Measurements from ENCODE around the gene FANCG. TPM values are rescaled to one million over a fixed set of nuclear protein-coding genes. Genes with fewer than 3 reads are reported as not detected.
A peak's percentile ranks its signal among the peaks of the same experiment; 100 is the strongest.

Gene FANCG
- total and polyA plus RNA-seq, 4 donors: 3.6 to 17.8 (median 12.5) TPM

DNA sequence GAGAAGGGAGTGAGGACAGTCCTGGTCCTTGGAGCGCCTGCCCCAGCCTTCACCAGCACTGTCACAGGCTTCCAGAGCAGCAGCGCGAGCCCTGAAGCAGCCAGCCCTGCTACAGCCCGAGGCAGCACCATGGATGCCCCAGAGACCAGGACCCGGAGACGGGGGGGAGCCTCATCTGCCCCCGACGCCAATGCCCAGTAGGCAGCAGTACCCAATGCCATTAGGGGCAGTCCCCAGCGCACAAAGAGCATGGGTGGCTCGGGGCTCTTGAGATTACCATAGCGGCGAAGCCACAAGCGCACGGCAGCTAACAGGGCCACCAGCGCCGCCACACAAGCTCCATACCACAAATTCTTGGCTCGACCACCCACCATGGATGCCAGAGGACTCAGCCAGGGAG lies 11.8 kb upstream of the FANCG start:
- Histone ChIP-seq H3K27ac (ENCODE audit: low read depth in 1 of 2, low read length in 2 of 2) (no peak overlapping the region), H3K9me3 (ENCODE audit: control insufficient read depth, low read length) (no peaks in the 10 kb centered on the region), H3K27me3 (ENCODE audit: control insufficient read depth in 1 of 2, insufficient read depth in 2 of 2, low read length in 1 of 2) (no peaks in the 10 kb centered on the region), H3K36me3 (ENCODE audit: control insufficient read depth in 1 of 2, insufficient read depth in 2 of 2, low read length in 1 of 2) (peaks cover 0 to 6% of the 10 kb centered on the region in 2 donors), H3K4me1 (ENCODE audit: control insufficient read depth in 1 of 2, insufficient read depth in 2 of 2, low read length in 2 of 2) (no peaks in the 10 kb centered on the region), H3K4me3 (ENCODE audit: low read length in 2 of 2) (no peak overlapping the region)
- ATAC-seq (ENCODE audit: low FRiP score) (no peak), DNase-seq (no peak)
- intact Hi-C loops (cut with DNase I): loop anchor here in 1 of 2 donors (10.0 kb wide), 1 partner anchor 197 kb away; a partner anchor contains a TSS
- 88 to 92% methylated on average over 17 of the region's 17 CpGs for WGBS, 2 donors

DNA sequence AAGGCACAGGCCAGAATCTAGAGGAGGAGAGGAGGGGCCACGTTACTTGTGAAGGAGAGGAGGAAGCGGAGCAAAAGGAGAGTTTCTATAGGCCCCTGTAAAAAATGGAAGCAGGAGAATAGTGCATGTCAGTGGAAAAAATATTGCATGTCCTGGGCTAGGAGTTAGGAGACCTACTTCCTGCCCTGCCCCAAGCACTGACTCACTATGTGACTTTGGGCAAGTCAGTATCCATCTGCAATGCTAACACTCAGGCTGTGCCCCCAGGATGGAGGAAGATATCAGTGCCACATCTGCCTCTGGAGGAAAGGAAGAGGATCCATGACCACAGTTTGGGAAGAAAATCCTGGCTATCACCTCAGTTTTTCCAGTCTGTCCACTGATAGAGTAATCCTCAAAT lies 9.7 kb upstream of the FANCG start:
- no peaks in the 10 kb centered on the region for H3K9me3 ChIP-seq (ENCODE audit: control insufficient read depth, low read length)
- no peak overlapping the region for H3K4me3 ChIP-seq (ENCODE audit: low read length in 2 of 2)
- H3K27ac ChIP-seq (ENCODE audit: low read depth in 1 of 2, low read length in 2 of 2): no peak overlapping the region
- ATAC-seq (ENCODE audit: low FRiP score): no peak
- intact Hi-C loops (cut with DNase I): no loop called here
- H3K27me3 ChIP-seq (ENCODE audit: control insufficient read depth in 1 of 2, insufficient read depth in 2 of 2, low read length in 1 of 2): no peaks in the 10 kb centered on the region
- no peaks in the 10 kb centered on the region for H3K4me1 ChIP-seq (ENCODE audit: control insufficient read depth in 1 of 2, insufficient read depth in 2 of 2, low read length in 2 of 2)
- WGBS, 2 donors: 94 to 95% methylated on average over 2 of the region's 2 CpGs
- DNase-seq: no peak
- peaks cover 0 to 6% of the 10 kb centered on the region in 2 donors for H3K36me3 ChIP-seq (ENCODE audit: control insufficient read depth in 1 of 2, insufficient read depth in 2 of 2, low read length in 1 of 2)

DNA sequence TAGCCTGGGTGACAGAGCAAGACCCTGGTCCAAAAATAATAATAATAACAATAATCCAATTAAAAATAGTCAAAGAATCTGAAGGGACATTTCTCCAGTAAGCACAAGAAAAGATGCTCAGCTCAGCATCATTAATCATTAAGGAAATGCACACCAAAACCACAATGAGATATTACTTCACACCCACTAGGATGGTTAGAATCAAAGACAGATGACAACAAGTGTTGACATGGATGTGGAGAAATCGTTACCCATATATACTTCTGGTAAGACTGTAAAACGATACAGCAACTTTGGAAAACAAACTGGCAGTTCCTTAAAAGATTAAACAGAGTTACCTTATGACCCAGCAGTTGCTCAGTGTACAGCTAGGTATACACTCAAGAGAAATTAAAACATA lies 5.3 kb upstream of the FANCG start:
- ATAC-seq (ENCODE audit: low FRiP score): no peak
- WGBS, 2 donors: 77 to 86% methylated on average over 2 of the region's 2 CpGs
- intact Hi-C loops (cut with DNase I): no loop called here
- Histone ChIP-seq H3K4me3 (ENCODE audit: low read length in 2 of 2) (no peak overlapping the region), H3K27ac (ENCODE audit: low read depth in 1 of 2, low read length in 2 of 2) (no peak overlapping the region), H3K9me3 (ENCODE audit: control insufficient read depth, low read length) (no peaks in the 10 kb centered on the region), H3K36me3 (ENCODE audit: control insufficient read depth in 1 of 2, insufficient read depth in 2 of 2, low read length in 1 of 2) (peaks cover 0 to 3% of the 10 kb centered on the region in 2 donors), H3K27me3 (ENCODE audit: control insufficient read depth in 1 of 2, insufficient read depth in 2 of 2, low read length in 1 of 2) (no peaks in the 10 kb centered on the region), H3K4me1 (ENCODE audit: control insufficient read depth in 1 of 2, insufficient read depth in 2 of 2, low read length in 2 of 2) (no peaks in the 10 kb centered on the region)
- DNase-seq: no peak

DNA sequence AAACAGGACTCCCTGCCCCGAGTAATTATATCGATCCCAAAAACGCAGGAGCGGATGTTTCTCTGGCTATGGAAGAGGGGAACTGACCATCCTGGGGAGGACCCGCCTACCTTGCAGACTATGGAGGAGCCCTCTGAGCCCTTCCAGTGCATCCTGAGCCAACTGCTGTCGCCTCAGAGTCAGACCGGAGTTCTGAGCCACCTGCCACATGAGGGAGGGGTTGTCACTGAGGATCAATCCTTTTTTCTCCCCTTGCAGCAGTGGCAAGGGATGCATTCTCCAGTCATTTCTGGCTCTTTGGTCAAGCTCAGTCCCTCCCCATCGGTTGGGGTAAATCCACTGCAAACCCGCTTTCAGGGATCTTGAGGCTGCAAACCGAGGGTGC lies 709 bp downstream of the FANCG start:
- Histone ChIP-seq H3K27me3 (ENCODE audit: control insufficient read depth in 1 of 2, insufficient read depth in 2 of 2, low read length in 1 of 2) (no peaks in the 10 kb centered on the region), H3K9me3 (ENCODE audit: control insufficient read depth, low read length) (no peaks in the 10 kb centered on the region), H3K4me1 (ENCODE audit: control insufficient read depth in 1 of 2, insufficient read depth in 2 of 2, low read length in 2 of 2) (no peaks in the 10 kb centered on the region), H3K36me3 (ENCODE audit: control insufficient read depth in 1 of 2, insufficient read depth in 2 of 2, low read length in 1 of 2) (no peaks in the 10 kb centered on the region), H3K4me3 (ENCODE audit: low read length in 2 of 2) (peak overlapping the region in 1 of 2 donors; percentile 30), H3K27ac (ENCODE audit: low read depth in 1 of 2, low read length in 2 of 2) (no peak overlapping the region)
- 2 to 4% methylated on average over 10 of the region's 10 CpGs for WGBS, 2 donors
- ATAC-seq (ENCODE audit: low FRiP score): no peak
- no peak for DNase-seq
- intact Hi-C loops (cut with DNase I): loop anchor here in 1 of 2 donors (10.0 kb wide), 1 partner anchor 414 kb away; the partner anchor contains the start of gene CCL27

DNA sequence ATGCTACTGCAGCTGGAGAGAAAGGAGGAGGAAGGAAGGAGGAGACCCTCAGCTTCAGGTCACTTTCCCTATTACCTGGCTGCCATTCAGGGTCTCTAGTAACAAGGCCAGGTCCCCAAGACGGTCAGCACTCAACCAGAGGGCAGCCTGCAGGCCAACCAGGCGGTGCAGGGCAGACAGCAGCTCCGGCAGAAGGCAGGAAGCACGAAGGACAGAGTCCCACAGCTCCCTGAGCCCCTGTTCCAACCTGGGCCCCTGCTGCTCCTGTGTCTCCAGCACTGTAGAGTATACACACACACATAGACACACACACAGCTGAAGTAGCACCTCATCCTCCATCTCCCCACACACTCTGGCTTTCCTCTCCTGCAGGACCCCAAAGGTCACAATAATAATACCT lies 1.7 kb downstream of the FANCG start:
- no peak for ATAC-seq (ENCODE audit: low FRiP score)
- H3K27ac ChIP-seq (ENCODE audit: low read depth in 1 of 2, low read length in 2 of 2): no peak overlapping the region
- no peaks in the 10 kb centered on the region for H3K27me3 ChIP-seq (ENCODE audit: control insufficient read depth in 1 of 2, insufficient read depth in 2 of 2, low read length in 1 of 2)
- H3K4me3 ChIP-seq (ENCODE audit: low read length in 2 of 2): no peak overlapping the region
- H3K36me3 ChIP-seq (ENCODE audit: control insufficient read depth in 1 of 2, insufficient read depth in 2 of 2, low read length in 1 of 2): no peaks in the 10 kb centered on the region
- intact Hi-C loops (cut with DNase I): loop anchor here in 1 of 2 donors (10.0 kb wide), 1 partner anchor 413 kb away; the partner anchor contains the start of gene CCL27
- H3K4me1 ChIP-seq (ENCODE audit: control insufficient read depth in 1 of 2, insufficient read depth in 2 of 2, low read length in 2 of 2): no peaks in the 10 kb centered on the region
- DNase-seq: no peak
- H3K9me3 ChIP-seq (ENCODE audit: control insufficient read depth, low read length): no peaks in the 10 kb centered on the region
- WGBS, 2 donors: 61 to 62% methylated on average over 4 of the region's 4 CpGs

DNA sequence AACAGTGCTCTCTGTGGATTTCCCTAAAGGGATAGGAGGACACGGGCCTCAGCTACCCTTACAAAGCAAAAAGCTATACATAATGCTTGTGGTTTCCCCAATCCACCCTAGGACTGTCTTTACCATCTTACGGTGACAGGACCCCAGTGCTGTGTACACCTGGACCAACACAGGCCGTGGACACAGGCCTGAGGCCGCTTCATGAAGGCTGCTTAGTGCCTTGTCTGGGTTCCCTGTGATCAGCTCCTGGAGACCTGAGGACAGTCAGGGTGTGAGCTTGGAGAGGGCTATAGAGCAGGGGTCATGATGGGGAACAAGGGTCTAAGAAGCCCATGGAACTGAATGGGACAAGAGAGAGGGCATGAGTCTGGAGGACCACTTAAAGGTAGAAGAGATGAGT lies 2.9 kb downstream of the FANCG start:
- no peaks in the 10 kb centered on the region for H3K4me1 ChIP-seq (ENCODE audit: control insufficient read depth in 1 of 2, insufficient read depth in 2 of 2, low read length in 2 of 2)
- H3K27me3 ChIP-seq (ENCODE audit: control insufficient read depth in 1 of 2, insufficient read depth in 2 of 2, low read length in 1 of 2): no peaks in the 10 kb centered on the region
- H3K36me3 ChIP-seq (ENCODE audit: control insufficient read depth in 1 of 2, insufficient read depth in 2 of 2, low read length in 1 of 2): no peaks in the 10 kb centered on the region
- intact Hi-C loops (cut with DNase I): loop anchor here in 1 of 2 donors (10.0 kb wide), 1 partner anchor 412 kb away; the partner anchor contains the start of gene CCL27
- H3K4me3 ChIP-seq (ENCODE audit: low read length in 2 of 2): no peak overlapping the region
- ATAC-seq (ENCODE audit: low FRiP score) (no peak), DNase-seq (no peak)
- H3K27ac ChIP-seq (ENCODE audit: low read depth in 1 of 2, low read length in 2 of 2): no peak overlapping the region
- WGBS, 2 donors: 86 to 95% methylated on average over 4 of the region's 4 CpGs
- H3K9me3 ChIP-seq (ENCODE audit: control insufficient read depth, low read length): no peaks in the 10 kb centered on the region

DNA sequence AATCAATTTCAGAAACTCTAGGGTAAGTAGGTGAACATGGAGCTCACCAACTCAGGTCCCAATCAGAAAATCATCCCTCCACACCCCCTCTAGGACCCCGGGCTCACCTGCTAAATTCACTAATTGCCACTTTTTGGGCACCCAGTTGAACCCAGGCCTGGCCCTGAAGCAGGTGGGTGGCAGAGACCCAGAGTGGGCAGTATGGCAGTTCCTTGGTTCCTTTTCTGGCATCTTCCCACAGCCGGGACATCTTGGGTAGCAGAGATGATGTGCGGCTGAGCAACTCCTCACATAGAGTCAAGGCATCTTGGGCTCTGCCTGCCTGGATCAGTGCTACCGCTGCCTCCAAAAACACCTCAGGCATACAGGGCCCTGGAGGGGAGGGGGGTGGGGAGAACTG lies 4.4 kb downstream of the FANCG start:
- WGBS, 2 donors: 97% methylated on average over 4 of the region's 4 CpGs
- Histone ChIP-seq H3K27ac (ENCODE audit: low read depth in 1 of 2, low read length in 2 of 2) (no peak overlapping the region), H3K4me1 (ENCODE audit: control insufficient read depth in 1 of 2, insufficient read depth in 2 of 2, low read length in 2 of 2) (peaks cover 0 to 2% of the 10 kb centered on the region in 2 donors), H3K27me3 (ENCODE audit: control insufficient read depth in 1 of 2, insufficient read depth in 2 of 2, low read length in 1 of 2) (no peaks in the 10 kb centered on the region), H3K9me3 (ENCODE audit: control insufficient read depth, low read length) (no peaks in the 10 kb centered on the region), H3K4me3 (ENCODE audit: low read length in 2 of 2) (no peak overlapping the region), H3K36me3 (ENCODE audit: control insufficient read depth in 1 of 2, insufficient read depth in 2 of 2, low read length in 1 of 2) (no peaks in the 10 kb centered on the region)
- no peak for DNase-seq
- intact Hi-C loops (cut with DNase I): loop anchor here in 1 of 2 donors (10.0 kb wide), 1 partner anchor 411 kb away; the partner anchor contains the start of gene CCL27
- no peak for ATAC-seq (ENCODE audit: low FRiP score)

DNA sequence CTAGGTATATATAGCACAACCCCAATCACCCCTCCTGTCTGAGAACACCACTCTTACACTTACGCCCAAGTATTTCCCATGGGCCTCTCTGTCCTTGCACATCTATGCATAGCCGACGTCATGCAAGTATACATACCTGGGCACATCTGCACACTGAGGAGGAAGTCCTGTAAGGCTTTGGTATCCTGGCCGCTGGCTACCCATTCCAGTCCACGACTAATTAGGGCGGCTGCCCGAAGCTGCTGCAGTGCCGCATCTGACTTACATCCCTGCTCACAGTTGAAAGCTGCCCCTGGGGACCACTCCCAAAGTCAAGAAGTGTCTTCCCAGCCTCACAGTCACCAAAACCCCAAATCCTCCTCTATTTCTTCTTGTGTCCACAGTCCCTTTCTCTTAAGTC lies 5.0 kb downstream of the FANCG start:
- Histone ChIP-seq H3K27me3 (ENCODE audit: control insufficient read depth in 1 of 2, insufficient read depth in 2 of 2, low read length in 1 of 2) (no peaks in the 10 kb centered on the region), H3K36me3 (ENCODE audit: control insufficient read depth in 1 of 2, insufficient read depth in 2 of 2, low read length in 1 of 2) (no peaks in the 10 kb centered on the region), H3K4me1 (ENCODE audit: control insufficient read depth in 1 of 2, insufficient read depth in 2 of 2, low read length in 2 of 2) (peaks cover 0 to 4% of the 10 kb centered on the region in 2 donors), H3K27ac (ENCODE audit: low read depth in 1 of 2, low read length in 2 of 2) (no peak overlapping the region), H3K4me3 (ENCODE audit: low read length in 2 of 2) (no peak overlapping the region), H3K9me3 (ENCODE audit: control insufficient read depth, low read length) (no peaks in the 10 kb centered on the region)
- no peak for DNase-seq
- intact Hi-C loops (cut with DNase I): loop anchor here (5.0 to 10.0 kb wide), 3 partner anchors 77 to 410 kb away; partner anchors contain the start of gene CCL27 (in 1 of the 2)
- no peak for ATAC-seq (ENCODE audit: low FRiP score)
- WGBS, 2 donors: 90 to 93% methylated on average over 8 of the region's 8 CpGs

DNA sequence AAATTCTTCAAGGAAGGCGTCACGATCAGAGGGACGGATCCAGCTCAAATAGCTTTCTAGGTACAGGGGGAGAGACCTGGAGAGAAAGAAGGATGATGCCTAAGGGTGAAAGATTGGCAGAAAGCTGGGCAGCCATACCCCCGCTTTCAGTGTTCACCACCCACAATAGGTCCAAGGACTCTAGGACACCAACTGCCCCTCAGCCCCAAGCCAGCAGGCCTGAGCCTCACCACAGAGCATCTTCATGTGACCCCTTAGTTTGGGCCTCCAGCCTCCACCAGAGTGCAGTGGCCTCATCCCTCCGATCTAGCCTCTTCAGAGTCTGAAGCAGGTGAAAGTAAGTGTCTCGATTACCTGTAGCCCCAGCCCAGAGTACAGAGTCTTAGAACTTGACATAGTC lies 5.6 kb downstream of the FANCG start:
- WGBS, 2 donors: 92 to 93% methylated on average over 6 of the region's 6 CpGs
- Histone ChIP-seq H3K27me3 (ENCODE audit: control insufficient read depth in 1 of 2, insufficient read depth in 2 of 2, low read length in 1 of 2) (no peaks in the 10 kb centered on the region), H3K27ac (ENCODE audit: low read depth in 1 of 2, low read length in 2 of 2) (no peak overlapping the region), H3K4me1 (ENCODE audit: control insufficient read depth in 1 of 2, insufficient read depth in 2 of 2, low read length in 2 of 2) (peaks cover 0 to 4% of the 10 kb centered on the region in 2 donors), H3K36me3 (ENCODE audit: control insufficient read depth in 1 of 2, insufficient read depth in 2 of 2, low read length in 1 of 2) (no peaks in the 10 kb centered on the region), H3K4me3 (ENCODE audit: low read length in 2 of 2) (no peak overlapping the region), H3K9me3 (ENCODE audit: control insufficient read depth, low read length) (no peaks in the 10 kb centered on the region)
- DNase-seq (no peak), ATAC-seq (ENCODE audit: low FRiP score) (no peak)
- intact Hi-C loops (cut with DNase I): loop anchor here (5.0 to 10.0 kb wide), 3 partner anchors 77 to 409 kb away; partner anchors contain the start of gene CCL27 (in 1 of the 2)

Data from aorta (tissue), 5 donors.